Panc1 (cell line): ENCODE measurements around the gene GPR52. TPM values are rescaled to one million over a fixed set of nuclear protein-coding genes. Genes with fewer than 3 reads are reported as not detected.

Experiments used
- ATAC-seq: fragments of 200-7000 bp; cut with Tn5 transposase; 2 replicates; pipeline ENCODE4 v1.9.1; 2020; ENCODE audit warnings: mild to moderate bottlenecking, moderate library complexity
- BruUV-seq: library from RNA; stranded (reverse); fragments of 400-500 nt; replicated peaks from 2 replicates; lab custom pipeline; 2021; lab: Mats Ljungman, UMichigan
- CTCF ChIA-PET: fragments of 300-600 bp; sonication (Branson Sonifier 250); formaldehyde crosslinking; loops from one replicate; lab custom pipeline; 2022; ENCODE audit warnings: antibody characterized with exemption; lab: Charles Lee
- POLR2A ChIA-PET: fragments of 300-600 bp; sonication (Branson Sonifier 250); formaldehyde crosslinking; loops from one replicate; lab custom pipeline; 2022; ENCODE audit warnings: antibody characterized with exemption; lab: Charles Lee
- DNase-seq: peaks from one replicate; pipeline ENCODE4 v3.0.0-alpha.2; 2010; ENCODE audit warnings: low read depth, low spot score
- H3K27ac ChIP-seq: 2 replicates; pipeline ENCODE4 v1.5.1; 2011; ENCODE audit warnings: mild to moderate bottlenecking, low read length, inconsistent platforms
- H3K27me3 ChIP-seq: fragments of 200-500 bp; sonication (Bioruptor generic); 2 replicates; pipeline ENCODE4 v1.6.0; 2014; ENCODE audit warnings: low read length, inconsistent platforms; ENCODE audit not compliant: control insufficient read depth, insufficient read depth
- H3K36me3 ChIP-seq: fragments of 200-500 bp; sonication (Bioruptor generic); 2 replicates; pipeline ENCODE4 v1.5.1; 2014; ENCODE audit warnings: inconsistent platforms, mild to moderate bottlenecking, low read length, moderate library complexity; ENCODE audit not compliant: control insufficient read depth, insufficient read depth
- H3K4me1 ChIP-seq: 2 replicates; pipeline ENCODE4 v1.5.1; 2011; ENCODE audit warnings: inconsistent platforms, mild to moderate bottlenecking, low read length, moderate library complexity; ENCODE audit not compliant: control insufficient read depth, insufficient read depth
- H3K4me3 ChIP-seq, 2 experiments: 2 replicates each; pipeline ENCODE4 v1.5.1; 2011 to 2012; ENCODE audit warnings: low read depth in 2 of 2, low read length in 2 of 2, mild to moderate bottlenecking in 2 of 2, inconsistent platforms in 1 of 2, moderate library complexity in 1 of 2
- H3K9me3 ChIP-seq: fragments of 200-500 bp; sonication (Bioruptor generic); 2 replicates; pipeline ENCODE4 v1.5.1; 2014; ENCODE audit warnings: low read depth, mild to moderate bottlenecking, inconsistent platforms, low read length, moderate library complexity; ENCODE audit not compliant: control insufficient read depth, insufficient read depth
- CTCF ChIP-seq: fragments of 450-650 bp; IDR thresholded peaks from 2 replicates; pipeline ENCODE4 v1.5.1; 2017; ENCODE audit warnings: mild to moderate bottlenecking
- POLR2AphosphoS5 ChIP-seq: IDR thresholded peaks from 2 replicates; pipeline ENCODE4 v1.6.1; 2012; ENCODE audit warnings: mild to moderate bottlenecking, low read depth, low read length, moderate library complexity
- REST ChIP-seq, 2 experiments: IDR thresholded peaks; 2 replicates each; pipeline ENCODE4 v1.6.1; 2011 to 2012; ENCODE audit warnings: low read depth in 2 of 2, control low read depth in 1 of 2, low read length in 1 of 2, mild to moderate bottlenecking in 1 of 2, moderate library complexity in 1 of 2; ENCODE audit not compliant: insufficient read depth in 1 of 2
- SIN3A ChIP-seq: IDR thresholded peaks from 2 replicates; pipeline ENCODE4 v1.6.1; 2012; ENCODE audit warnings: low read depth, mild to moderate bottlenecking, low read length, moderate library complexity, borderline replicate concordance; ENCODE audit not compliant: insufficient read depth
- TCF7L2 ChIP-seq: IDR thresholded peaks from 2 replicates; pipeline ENCODE4 v1.6.1; 2011; ENCODE audit warnings: mild to moderate bottlenecking, low read depth, low read length, inconsistent platforms
- in situ Hi-C: cut with HindIII; loops from 2 replicates; pipeline ENCODE4 v1.10.0; 2016; ENCODE audit warnings: low sequenced_read_pairs, low pct_unique_long_range_greater_than_20kb
- intact Hi-C: fragments of 100-400 bp; cut with micrococcal nuclease; formaldehyde crosslinking; loops from one replicate; pipeline ENCODE4 v1.10.0; 2022; ENCODE audit not compliant: unreplicated experiment
- total RNA-seq: library from RNA; stranded (reverse); gene quantifications from one replicate; pipeline ENCODE4 v1.2.1, GENCODE V29; 2021; ENCODE audit not compliant: unreplicated experiment

GPR52 gene
- total RNA-seq, 1 experiment from 2014 or later: 0.87 TPM

- H3K36me3 ChIP-seq: no peaks in the 10 kb centered on the region; the same call in 1 of the 2 replicates
- no peaks in the 10 kb centered on the region for H3K4me1 ChIP-seq
- no peak for DNase-seq
- POLR2A ChIA-PET: no interaction called here
- H3K27ac ChIP-seq: no peak overlapping the region
- no peaks in the 10 kb centered on the region for H3K9me3 ChIP-seq
- no peak overlapping the region for H3K4me3 ChIP-seq
- no TSS peak for BruUV-seq
- TF ChIP-seq REST (IDR thresholded peaks at IDR 0.05; ENCODE audit: insufficient read depth in 1 of 2, low read depth in 2 of 2, low read length in 1 of 2): no peak
- in situ Hi-C loops: no loop called here
- H3K27me3 ChIP-seq: no peaks in the 10 kb centered on the region
- CTCF ChIA-PET: no interaction called here
- intact Hi-C loops: no loop called here
- ATAC-seq: no peak
Measured at GRCh38 chr1:174428739-174429138, 19.0 kb upstream of the GPR52 start.

GRCh38 chr1:174433451-174433850 lies 14.3 kb upstream of the GPR52 start:
- ChIA-PET POLR2A (no interaction called here), CTCF (no interaction called here)
- Histone ChIP-seq H3K27ac (no peak overlapping the region), H3K9me3 (no peaks in the 10 kb centered on the region), H3K27me3 (no peaks in the 10 kb centered on the region), H3K36me3 (no peaks in the 10 kb centered on the region; the same call in 1 of the 2 replicates), H3K4me1 (no peaks in the 10 kb centered on the region), H3K4me3 (no peak overlapping the region)
- in situ Hi-C loops: no loop called here
- TF ChIP-seq TCF7L2: no peak
- no peak for TF ChIP-seq POLR2AphosphoS5
- TF ChIP-seq CTCF: no peak
- no peak for TF ChIP-seq SIN3A
- TF ChIP-seq REST (IDR thresholded peaks at IDR 0.05; ENCODE audit: insufficient read depth in 1 of 2, low read depth in 2 of 2, low read length in 1 of 2): no peak
- DNase-seq: no peak
- BruUV-seq: no TSS peak
- intact Hi-C loops: no loop called here
- no peak for ATAC-seq
